GM18873 (cell line): ENCODE measurements around the gene ACACB.

Source experiments
- ATAC-seq: cut with Tn5 transposase; IDR thresholded peaks from one replicate; pipeline ENCODE4 v1.9.1; 2021; ENCODE audit warnings: mild to moderate bottlenecking, moderate library complexity, moderate number of reproducible peaks; ENCODE audit not compliant: unreplicated experiment, low FRiP score

ACACB gene

DNA sequence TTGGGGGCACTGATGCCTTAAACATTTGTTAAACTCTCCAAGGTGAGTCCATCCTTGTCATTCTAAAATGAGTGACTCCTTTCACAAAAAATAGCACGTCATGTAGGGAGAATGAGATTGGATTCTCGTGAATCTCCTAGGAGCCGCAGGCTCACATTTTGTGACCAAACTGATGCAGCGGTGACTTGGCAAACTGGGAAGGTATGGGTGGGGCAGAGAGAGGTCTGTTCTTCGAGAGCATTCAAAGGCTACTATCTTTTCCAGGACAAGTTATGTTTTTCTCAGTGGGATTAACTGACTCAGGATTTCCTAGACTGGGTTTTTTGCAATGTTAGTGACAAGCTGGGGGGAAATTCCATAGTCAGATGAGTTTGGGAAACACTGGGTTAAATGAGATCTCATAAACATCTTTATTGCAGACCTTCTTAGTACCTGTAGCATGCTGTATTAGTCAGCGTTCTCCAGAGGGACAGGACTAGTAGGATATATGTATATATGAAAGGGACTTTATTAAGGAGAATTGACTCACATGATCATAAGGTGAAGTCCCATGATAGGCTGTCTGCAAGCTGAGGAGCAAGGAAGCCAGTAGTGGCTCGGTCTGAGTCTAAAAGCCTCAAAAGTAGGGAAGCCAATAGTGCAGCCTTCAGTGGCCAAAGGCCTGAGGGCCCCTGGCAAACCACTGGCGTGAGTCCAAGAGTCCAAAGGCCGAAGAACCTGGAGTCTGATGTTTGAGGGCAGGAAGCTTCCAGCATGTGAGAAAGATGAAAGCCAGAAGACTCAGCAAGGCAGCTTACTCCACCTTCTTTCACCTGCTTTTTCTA, 131.7 kb downstream of the ACACB start:
- ATAC-seq: no peak

DNA sequence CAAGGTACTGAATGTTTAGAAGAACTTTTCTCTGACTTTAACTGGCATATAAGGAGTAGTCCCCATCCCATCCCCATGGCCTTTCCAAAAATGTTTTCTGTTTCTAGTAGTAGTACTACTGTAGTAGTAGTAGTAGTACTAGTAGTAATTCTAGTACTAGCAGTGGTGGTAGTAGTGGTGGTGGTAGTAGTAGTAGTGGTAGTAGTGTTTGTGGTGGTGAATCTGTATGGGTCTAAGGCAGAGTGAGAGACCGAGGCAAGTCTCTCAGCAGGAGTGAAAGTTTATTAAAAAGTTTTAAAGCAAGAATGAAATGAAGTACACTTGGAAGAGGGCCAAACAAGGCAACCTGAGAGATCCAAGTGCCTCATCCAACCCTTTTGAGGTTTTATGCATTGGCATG, 134.1 kb downstream of the ACACB start:
- ATAC-seq: no peak

DNA sequence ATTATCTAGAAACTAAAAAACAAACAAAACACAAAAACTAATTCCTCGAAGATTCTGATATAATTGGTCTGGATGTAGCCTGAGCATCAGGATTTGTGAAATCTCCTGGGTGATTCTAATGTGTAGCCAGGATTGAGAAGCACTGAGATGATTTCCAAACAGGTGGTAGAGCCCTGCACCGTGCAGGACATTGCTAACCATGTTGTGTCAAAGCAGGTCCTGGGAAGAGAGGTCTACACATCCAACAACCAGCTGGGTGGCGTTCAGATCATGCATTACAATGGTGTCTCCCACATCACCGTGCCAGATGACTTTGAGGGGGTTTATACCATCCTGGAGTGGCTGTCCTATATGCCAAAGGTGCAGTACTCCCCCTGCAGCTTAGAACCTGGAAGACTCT, 136.4 kb downstream of the ACACB start:
- ATAC-seq: no peak

DNA sequence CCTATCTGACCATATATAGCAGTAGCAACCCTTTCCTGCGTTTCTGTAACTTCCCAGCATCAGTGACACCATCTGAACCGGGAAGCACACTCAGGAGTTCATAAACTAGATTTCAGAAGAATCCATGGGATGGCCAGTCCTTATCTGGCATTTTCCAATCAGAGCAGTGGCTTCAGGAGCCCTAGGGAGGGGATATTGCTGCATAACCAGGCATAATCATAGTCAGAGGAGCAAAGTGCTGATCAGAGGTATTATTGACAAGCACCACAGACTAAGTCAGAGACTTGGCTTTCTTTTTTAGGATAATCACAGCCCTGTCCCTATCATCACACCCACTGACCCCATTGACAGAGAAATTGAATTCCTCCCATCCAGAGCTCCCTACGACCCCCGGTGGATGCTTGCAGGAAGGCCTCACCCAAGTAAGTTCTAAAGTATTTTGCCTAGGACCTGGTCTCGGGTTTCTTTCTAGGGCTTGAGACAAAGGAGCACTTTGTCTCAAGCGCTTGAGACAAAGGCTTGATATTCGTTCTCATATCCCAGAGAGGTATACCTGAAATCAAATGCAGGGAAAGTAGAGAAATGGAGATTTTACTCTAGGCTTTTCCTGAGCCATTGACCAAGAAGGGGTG, 137.6 kb downstream of the ACACB start:
- no peak for ATAC-seq

DNA sequence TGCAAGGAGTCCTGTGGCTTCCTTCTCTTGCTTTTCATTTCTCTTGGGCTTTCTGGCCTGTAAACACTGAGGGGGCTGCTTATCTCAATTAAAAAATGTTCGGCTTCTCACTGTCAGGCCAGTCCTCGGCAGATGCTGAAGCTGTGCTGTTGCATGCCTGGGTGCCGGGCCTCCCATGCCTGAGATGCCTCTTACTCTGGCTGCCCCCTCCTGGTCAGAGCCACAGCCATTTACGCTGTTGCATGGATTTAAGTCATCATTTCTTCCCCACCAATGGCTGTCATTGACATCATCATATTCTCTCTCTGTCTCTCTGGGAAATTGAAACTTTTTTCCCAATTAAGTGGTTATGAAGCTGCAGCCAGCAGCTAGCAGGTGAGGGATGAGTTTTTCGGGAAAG, 139.0 kb downstream of the ACACB start:
- ATAC-seq: no peak

DNA sequence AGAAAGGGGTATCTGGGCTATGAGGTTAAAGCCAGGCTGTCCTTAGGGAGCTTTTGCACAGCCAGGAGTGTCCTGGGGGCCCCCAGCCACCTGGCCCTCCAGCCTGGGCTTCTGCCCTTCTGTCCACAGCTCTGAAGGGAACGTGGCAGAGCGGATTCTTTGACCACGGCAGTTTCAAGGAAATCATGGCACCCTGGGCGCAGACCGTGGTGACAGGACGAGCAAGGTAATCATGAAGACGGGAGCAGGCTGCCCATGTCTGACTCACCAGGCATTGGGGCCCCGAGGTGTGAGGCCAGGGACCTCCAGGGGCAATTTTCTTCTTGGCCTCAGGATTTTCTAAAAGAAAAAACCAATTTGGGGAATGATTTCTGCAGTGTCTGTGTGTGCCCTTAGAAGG, 139.6 kb downstream of the ACACB start:
- no peak for ATAC-seq

DNA sequence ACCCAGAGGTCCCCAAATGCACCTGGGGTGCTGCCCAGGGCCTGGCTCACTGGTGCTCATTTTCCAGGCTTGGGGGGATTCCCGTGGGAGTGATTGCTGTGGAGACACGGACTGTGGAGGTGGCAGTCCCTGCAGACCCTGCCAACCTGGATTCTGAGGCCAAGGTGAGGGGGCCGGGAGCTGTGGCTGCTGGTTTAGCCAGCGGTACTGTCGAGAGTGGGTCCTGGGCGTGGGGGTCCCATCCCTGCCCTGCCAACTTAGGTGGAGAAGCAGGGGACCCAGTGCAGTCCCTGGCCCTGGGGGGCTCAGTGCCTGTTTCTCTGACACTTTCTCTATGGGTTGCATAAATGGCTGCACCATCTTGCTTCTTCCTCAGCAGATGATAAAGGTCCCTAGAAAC, 141.8 kb downstream of the ACACB start:
- ATAC-seq: no peak

DNA sequence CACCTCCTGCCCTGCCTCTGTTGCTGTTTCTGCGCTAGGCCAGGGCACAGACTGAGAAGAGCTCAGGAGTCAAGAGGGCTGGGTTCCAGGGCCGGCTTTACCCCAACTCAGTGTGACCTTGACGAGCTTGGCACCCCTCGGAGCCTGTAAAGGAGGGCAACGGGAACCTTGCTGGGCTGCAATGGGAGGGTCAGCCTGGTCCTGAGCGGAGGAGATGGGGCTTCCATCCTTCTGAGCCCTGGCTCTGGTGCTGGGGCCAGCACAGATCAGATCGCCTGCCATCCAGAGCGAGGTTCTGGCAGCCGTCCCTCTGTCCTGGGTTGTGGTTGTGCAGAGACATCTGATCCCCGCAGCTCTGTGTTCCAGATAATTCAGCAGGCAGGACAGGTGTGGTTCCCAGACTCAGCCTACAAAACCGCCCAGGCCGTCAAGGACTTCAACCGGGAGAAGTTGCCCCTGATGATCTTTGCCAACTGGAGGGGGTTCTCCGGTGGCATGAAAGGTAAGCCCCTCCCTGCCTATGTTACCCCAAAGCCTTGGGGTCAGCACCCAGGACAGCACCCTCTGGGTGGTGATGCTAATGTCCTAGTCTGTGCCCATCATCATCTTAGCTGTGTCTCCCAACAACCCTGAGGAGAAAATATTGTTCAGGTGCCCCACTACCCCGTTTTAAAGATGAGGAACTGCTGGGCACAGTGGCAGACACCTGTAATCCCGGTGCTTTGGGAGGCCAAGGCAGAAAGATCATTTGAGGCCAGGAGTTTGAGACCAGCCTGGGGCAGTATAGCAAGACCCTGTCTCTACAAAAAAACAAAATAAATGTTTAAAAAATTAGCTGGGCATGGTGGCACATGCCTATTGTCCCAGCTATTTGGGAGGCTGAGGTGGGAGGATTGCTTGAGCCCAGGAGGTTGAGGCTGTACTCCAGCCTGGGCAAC, 142.5 kb downstream of the ACACB start:
- no peak for ATAC-seq

DNA sequence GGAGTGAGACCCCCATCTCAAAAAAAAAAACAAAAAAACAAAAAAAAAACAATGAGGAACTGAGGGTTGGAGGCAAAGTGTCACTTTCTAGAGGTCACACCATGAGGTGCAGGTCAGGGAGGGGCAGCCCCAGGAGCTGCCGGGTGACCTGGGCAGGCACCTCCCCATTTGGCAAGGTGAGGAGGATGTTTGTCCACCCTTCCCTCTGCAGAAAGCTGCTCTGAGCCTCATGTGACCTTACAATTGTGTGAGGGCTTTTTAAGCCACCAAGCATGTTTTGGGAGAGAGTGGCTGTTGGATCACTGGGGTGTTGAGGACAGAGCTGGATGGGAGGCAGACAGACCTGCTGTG, 143.1 kb downstream of the ACACB start:
- no peak for ATAC-seq

DNA sequence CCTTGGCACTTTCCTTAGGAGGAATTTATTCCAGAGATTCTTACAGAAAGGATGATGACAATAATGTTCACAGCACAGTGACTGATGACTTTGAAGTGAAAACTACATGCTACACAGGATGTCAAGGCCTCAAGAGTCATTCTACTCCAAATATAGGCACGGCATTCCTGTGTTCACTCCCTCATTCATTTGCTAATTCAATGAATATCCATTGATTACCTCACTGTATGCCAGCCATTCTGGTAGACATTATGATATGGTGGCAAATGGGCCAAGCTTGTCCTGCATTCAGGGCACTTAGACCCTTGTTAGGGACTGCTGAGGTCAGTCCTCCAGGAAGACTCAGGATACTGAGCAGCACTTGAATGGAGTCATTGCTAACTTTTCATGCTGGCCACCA, 144.7 kb downstream of the ACACB start:
- ATAC-seq: no peak

DNA sequence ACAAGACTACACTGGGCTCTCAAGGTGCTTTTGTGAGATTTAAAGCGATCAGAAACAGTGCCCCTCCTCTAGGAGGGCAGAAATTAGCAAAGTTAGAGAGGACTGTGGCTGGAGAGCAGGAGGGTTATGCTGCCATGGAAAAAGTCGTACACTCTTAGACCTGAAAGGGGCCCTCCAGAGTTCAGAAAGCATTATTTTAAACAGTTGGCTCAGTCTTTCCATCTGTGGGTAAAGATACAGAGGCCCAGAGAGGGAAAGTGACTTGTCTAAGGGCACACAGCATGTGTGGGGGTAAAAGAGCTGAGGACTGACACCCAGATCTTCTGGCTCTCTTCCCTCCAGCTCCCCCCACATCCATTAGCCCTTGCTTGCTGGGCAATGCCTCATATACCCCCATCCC, 145.6 kb downstream of the ACACB start:
- ATAC-seq: no peak

DNA sequence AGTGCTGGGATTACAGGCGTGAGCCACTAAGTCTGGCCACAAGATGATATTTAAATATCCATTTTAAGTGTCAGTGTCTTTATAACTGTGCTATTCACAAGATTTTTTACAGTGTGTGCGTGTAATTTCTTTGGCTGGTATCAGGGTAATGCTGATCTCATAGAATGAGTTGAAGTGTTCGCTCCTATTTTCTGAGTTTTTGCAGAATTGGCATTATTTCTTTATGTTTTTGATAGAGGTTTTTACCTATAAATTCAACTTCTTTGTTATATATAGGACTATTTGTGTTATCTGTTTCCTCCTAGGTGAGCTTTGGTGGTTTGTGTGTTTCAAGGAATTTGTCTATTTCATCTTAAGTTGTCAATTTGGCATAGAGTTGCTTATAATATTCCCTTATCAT, 147.1 kb downstream of the ACACB start:
- no peak for ATAC-seq

DNA sequence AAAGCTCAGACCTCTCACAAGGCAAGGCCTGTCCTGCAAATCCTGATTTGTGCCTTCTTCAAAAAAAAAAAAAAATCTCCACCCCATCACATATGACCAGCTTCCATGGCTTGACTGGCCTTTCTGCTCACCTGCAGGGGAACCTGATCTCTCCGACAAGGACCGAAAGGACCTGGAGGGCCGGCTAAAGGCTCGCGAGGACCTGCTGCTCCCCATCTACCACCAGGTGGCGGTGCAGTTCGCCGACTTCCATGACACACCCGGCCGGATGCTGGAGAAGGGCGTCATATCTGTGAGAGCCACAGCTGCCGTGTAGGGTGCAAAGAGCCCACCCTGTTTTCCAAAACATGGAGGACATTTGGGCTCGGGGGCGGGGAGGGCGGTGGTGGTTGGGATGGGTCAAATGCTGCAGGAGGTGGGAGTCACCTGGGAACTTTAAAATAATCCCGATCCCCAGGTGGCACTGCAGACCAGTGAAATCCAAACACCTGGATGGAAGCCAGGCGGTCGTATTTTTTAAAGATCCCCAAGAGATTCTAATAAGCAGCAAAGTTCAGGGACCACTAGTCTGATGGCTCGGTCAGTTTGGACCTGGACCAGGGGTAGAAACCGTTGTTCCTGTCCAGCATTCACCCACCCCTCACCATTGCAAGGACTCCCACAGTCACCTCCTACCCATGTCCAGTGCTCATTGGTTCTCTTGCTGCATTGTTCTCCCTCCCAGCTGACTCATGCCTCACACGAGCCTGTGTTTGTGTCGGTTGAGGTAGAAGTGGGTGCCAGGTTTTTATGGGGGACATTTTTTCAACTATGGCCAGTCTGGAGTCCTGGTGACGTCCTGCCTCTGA, 147.9 kb downstream of the ACACB start:
- no peak for ATAC-seq

DNA sequence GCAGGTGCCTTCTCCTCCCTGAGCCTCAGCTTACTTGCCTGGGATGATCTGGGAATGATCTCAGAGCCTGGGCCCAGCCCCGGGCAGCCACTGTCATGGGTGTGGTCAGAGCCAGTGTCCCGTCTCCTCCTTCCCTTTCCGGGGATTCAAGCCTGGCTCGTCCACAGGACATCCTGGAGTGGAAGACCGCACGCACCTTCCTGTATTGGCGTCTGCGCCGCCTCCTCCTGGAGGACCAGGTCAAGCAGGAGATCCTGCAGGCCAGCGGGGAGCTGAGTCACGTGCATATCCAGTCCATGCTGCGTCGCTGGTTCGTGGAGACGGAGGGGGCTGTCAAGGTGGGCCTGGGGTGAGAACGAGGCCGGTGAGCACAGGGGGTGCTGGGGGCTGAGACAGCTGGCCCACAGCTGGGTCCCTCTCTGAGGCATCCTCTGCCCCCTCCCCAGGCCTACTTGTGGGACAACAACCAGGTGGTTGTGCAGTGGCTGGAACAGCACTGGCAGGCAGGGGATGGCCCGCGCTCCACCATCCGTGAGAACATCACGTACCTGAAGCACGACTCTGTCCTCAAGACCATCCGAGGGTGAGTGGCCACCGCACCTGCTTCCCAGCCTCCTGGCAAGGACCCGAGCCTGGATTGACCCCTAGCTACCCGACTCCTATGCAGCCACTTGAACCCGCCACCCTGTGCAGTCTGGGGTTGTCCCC, 148.7 kb downstream of the ACACB start:
- ATAC-seq: no peak

DNA sequence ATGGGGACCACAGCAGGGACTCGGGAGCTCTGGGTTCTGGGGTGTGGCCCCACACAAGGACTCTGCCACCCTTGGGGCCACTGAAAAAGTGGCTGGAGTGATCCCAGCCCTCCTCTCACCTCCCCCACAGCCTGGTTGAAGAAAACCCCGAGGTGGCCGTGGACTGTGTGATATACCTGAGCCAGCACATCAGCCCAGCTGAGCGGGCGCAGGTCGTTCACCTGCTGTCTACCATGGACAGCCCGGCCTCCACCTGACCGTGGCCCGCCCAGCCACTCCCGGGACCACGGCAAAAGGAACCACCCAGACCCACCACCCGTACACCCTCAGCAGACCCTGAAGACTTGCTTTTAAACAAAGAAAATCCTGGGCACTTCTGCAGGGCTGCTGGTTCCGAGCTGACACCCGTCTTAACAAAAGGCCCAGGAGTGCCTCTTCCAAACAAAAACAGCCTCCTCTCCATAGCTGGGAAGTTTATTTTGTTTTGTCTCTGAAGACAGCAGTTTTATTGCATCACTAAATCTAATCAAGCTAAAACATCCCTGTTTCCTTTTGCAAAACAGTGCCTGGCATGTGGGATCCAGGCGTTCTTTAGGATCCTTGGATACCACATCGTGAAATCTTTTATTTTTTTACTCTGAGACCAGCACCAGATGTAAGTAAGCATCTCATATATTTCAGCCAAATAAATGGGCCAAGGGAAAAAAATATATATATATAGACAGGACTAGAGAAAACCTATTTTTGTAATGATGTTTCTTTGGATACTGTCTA, 149.9 kb downstream of the ACACB start:
- no peak for ATAC-seq

DNA sequence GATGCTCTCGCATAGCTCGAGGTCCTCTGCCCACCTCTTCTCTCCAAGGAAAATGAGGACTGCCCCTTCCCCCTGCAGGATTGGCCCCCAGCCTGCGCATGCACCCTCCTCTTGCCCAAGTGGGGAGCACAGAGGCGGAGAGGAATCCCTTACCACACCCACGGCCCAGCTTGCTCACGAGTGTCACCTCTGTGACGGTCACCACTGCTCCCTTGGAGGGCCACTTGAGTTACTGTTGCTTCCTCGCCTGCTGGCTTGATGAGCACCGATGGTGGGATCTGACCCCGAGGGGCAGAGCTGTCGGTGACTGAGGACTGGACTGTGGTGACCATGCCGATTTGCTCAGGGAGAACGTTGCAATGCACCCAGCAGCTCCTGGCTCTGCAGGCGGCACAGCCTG, 151.0 kb downstream of the ACACB start:
- no peak for ATAC-seq

DNA sequence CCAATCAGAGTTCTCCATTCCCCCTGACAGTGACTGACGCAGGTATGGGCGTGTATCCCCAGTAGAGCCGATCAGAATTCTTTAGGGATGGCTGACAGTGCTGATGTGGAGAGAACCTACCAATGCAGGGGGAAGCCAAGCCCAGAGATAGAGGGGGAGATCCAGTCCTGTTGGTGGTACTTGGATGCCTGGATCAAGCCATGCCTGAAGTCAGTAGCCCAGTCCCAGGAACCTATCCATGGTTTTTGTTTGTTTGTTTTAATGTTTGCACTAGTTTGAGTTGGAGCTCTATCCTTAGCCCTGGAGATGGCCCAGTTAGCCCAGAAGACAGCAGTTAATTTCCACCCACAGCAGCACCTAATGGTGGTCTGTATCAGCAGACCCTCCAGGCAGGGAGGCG, 152.5 kb downstream of the ACACB start:
- no peak for ATAC-seq

DNA sequence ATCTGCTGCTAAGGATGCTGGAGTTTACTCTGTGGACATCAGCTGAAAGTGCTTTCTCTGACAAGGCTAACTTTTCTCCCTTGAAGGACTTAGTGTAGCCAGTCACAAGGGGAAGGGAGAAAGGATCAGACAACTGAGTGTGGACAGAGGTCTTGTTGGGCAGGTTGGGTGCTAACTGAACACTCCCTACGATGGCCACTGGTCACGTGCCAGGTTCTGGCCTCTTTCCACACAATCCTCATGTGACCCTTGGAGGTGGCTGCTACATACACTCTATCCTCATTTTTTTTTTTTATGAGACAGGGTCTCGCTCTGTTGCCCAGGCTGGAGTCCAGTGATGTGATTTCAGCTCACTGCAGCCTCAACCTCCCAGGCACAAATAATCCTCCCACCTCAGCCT, 153.0 kb downstream of the ACACB start:
- ATAC-seq: no peak

DNA sequence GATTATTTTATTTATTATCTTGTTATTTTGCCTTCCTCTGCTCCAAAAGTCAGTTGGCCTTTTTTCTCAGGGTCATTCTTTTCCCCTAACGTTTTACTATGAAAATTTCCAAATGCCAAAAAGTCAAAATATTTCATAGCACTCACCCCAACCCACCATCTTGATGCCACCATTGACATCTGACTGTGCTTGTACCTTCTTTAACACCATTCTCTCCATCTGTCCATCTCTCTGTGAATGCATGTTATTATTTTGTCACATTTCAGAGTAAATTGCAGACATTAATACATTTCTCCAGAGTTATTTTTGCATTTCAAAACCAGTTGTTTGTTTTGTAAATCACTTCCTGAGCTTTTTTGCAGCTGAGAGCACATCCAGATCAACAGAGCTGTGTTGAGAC, 154.1 kb downstream of the ACACB start:
- no peak for ATAC-seq
